IPS-20b (cell line): ENCODE results near the gene HINT2.
A peak's percentile ranks its signal among the peaks of the same experiment; 100 is the strongest.

ENCODE experiments used
- H3K27ac ChIP-seq: one replicate; pipeline ENCODE4 v1.5.1; 2013; ENCODE audit warnings: low read length
- H3K27me3 ChIP-seq: 2 replicates; pipeline ENCODE4 v1.6.1; 2013; ENCODE audit warnings: mild to moderate bottlenecking, low read length, inconsistent platforms; ENCODE audit not compliant: insufficient read depth
- H3K36me3 ChIP-seq: 2 replicates; pipeline ENCODE4 v1.6.1; 2013; ENCODE audit warnings: low read depth, mild to moderate bottlenecking, inconsistent platforms, low read length, moderate library complexity; ENCODE audit not compliant: insufficient read depth
- H3K4me1 ChIP-seq: 2 replicates; pipeline ENCODE4 v1.6.1; 2013; ENCODE audit warnings: mild to moderate bottlenecking, control low read depth, inconsistent platforms, low read length, moderate library complexity; ENCODE audit not compliant: insufficient read depth
- H3K4me3 ChIP-seq: 2 replicates; pipeline ENCODE4 v1.5.1; 2013; ENCODE audit warnings: mild to moderate bottlenecking, low read length, inconsistent platforms
- H3K9ac ChIP-seq: 2 replicates; pipeline ENCODE4 v1.6.1; 2013; ENCODE audit warnings: low read depth, mild to moderate bottlenecking, inconsistent platforms, low read length, moderate library complexity
- H3K9me3 ChIP-seq: 2 replicates; pipeline ENCODE4 v1.6.1; 2013; ENCODE audit warnings: mild to moderate bottlenecking, low read depth, low read length, inconsistent platforms; ENCODE audit not compliant: insufficient read depth

The HINT2 gene

DNA sequence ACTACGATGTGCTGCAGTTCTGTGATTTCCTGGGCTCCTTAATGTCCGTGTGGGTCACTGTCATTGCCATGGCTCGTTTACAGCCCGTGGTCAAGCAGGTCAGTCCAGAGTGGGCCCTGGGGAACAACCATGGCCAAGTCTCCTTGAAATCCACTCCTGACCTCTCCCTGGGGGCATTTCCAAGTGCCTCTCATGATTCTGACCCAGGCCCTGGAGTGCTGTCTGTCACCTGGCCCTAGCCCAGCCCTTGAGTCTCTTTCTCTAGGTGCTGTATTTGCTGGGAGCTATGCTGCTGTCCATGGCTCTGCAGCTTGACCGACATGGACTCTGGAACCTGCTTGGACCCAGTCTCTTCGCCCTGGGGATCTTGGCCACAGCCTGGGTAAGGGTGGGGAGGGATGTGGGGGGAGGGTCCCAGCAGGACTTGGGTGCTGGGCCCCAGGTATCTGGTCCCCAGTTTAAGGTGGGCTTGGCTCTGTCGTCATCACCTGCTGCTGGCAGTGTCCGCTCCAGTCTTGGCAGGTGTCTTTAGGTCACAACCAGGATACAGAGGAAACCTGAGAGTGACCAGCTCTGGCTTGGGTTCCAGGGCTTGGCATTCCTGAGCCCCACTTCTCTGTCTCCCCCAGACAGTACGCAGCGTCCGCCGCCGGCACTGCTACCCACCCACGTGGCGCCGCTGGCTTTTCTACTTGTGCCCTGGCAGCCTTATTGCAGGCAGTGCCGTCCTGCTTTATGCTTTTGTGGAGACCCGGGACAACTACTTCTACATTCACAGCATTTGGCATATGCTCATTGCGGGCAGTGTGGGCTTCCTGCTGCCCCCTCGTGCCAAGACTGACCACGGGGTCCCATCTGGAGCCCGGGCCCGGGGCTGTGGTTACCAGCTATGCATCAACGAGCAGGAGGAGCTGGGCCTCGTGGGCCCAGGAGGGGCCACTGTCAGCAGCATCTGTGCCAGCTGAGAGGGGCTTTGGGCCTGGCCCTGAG, 38.3 kb upstream of the HINT2 start:
- no peaks in the 10 kb centered on the region for H3K36me3 ChIP-seq
- no peak overlapping the region for H3K4me3 ChIP-seq
- H3K9me3 ChIP-seq: no peaks in the 10 kb centered on the region
- H3K27ac ChIP-seq: no peak overlapping the region
- H3K27me3 ChIP-seq: no peaks in the 10 kb centered on the region
- no peaks in the 10 kb centered on the region for H3K4me1 ChIP-seq
- H3K9ac ChIP-seq: no peak overlapping the region

- H3K27me3 ChIP-seq: peaks cover 4% of the 10 kb centered on the region; the same call in 1 of the 2 replicates
- H3K27ac ChIP-seq: no peak overlapping the region
- no peak overlapping the region for H3K9ac ChIP-seq
- H3K4me1 ChIP-seq: no peaks in the 10 kb centered on the region
- H3K9me3 ChIP-seq: no peaks in the 10 kb centered on the region
- no peak overlapping the region for H3K4me3 ChIP-seq
- no peaks in the 10 kb centered on the region for H3K36me3 ChIP-seq
These were observed 37.5 kb upstream of the HINT2 start for GRCh38 chr9:35852267-35852815.

DNA sequence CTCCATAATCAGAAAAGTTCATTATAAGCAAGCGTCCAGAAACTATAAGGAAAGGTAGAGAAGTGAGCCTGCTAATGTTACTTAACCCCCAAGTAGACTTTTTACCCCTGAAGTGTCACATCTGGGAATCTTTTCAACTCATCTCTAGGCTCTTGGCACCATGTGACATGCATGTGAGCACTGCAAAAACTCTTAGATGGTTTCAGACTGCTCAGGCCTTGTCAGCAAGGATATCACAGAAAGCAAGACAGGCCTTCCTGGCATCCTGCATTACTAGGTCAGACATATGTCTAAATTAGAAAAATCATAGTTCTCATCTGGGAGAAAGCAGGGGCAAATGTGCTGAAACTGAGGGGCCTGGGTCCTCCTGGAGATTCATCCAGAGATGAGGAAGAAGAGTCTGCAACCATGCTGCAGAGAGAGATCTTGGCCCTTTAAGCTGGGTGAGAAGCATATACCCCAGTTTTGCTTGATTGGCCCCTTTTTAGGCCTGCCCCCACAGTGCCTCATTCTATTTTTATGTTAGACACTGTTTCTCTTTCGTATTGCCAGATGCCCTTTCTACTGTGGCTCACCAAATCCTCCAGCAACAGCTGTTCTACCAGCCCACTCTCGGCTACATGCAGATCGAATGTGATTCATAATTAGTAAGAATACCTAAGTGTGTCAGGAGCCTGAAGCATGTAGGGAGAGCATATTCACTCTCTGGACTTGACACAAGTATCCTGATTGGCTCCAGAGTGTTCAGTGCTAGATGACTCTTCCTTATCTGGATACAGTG, 33.1 kb upstream of the HINT2 start:
- Histone ChIP-seq H3K27ac (no peak overlapping the region), H3K27me3 (peaks cover 26% of the 10 kb centered on the region), H3K9ac (no peak overlapping the region), H3K4me3 (no peak overlapping the region), H3K36me3 (no peaks in the 10 kb centered on the region), H3K9me3 (no peaks in the 10 kb centered on the region), H3K4me1 (peaks cover 18% of the 10 kb centered on the region)

GRCh38 chr9:35845824-35846771, 31.3 kb upstream of the HINT2 start:
- H3K4me1 ChIP-seq: peaks cover 18% of the 10 kb centered on the region
- H3K36me3 ChIP-seq: no peaks in the 10 kb centered on the region
- H3K27ac ChIP-seq: no peak overlapping the region
- H3K9me3 ChIP-seq: no peaks in the 10 kb centered on the region
- peak overlapping the region; percentile 76 for H3K4me3 ChIP-seq
- H3K9ac ChIP-seq: peak overlapping the region; percentile 47; the same call in 1 of the 2 replicates
- peaks cover 26% of the 10 kb centered on the region for H3K27me3 ChIP-seq

DNA sequence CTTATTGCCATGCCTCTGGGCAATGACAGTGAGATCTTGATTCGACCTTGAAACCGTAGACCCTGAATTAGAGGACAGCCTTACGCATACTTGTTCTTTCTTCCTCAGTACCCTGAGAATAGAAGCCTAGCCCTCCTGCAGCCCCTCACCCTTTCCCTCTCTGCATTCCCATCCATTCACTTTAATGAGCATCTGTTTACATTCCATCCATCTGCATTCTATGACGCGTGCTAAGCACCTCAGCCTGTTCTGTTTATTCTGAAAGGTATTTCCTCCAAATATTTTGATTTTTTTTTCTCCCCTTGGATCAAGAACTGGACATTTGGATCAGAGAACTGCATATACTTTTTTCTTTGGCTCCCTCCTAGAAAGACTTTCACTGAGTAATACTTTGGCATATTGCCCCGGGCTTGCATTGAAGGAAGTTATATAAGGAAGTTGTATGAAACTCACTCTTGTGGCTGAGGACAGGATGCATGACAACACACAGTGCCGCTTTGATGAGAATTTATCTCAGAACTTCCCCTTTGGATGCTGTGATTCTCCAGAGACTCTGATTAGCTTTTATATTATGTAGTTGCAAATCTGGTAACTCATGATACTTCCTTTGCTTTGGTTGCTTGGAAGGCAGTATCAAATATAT, 29.9 kb upstream of the HINT2 start:
- H3K4me3 ChIP-seq: peak overlapping the region; percentile 76; the same call in 1 of the 2 replicates
- peaks cover 26% of the 10 kb centered on the region for H3K27me3 ChIP-seq
- no peaks in the 10 kb centered on the region for H3K9me3 ChIP-seq
- no peak overlapping the region for H3K27ac ChIP-seq
- peaks cover 18% of the 10 kb centered on the region for H3K4me1 ChIP-seq
- H3K9ac ChIP-seq: peak overlapping the region; percentile 47; the same call in 1 of the 2 replicates
- no peaks in the 10 kb centered on the region for H3K36me3 ChIP-seq

- Histone ChIP-seq H3K27me3 (peaks cover 26% of the 10 kb centered on the region), H3K36me3 (no peaks in the 10 kb centered on the region), H3K4me1 (peaks cover 18% of the 10 kb centered on the region), H3K4me3 (no peak overlapping the region), H3K27ac (no peak overlapping the region), H3K9me3 (no peaks in the 10 kb centered on the region), H3K9ac (no peak overlapping the region)
These were observed 28.0 kb upstream of the HINT2 start for GRCh38 chr9:35842795-35843194.

DNA sequence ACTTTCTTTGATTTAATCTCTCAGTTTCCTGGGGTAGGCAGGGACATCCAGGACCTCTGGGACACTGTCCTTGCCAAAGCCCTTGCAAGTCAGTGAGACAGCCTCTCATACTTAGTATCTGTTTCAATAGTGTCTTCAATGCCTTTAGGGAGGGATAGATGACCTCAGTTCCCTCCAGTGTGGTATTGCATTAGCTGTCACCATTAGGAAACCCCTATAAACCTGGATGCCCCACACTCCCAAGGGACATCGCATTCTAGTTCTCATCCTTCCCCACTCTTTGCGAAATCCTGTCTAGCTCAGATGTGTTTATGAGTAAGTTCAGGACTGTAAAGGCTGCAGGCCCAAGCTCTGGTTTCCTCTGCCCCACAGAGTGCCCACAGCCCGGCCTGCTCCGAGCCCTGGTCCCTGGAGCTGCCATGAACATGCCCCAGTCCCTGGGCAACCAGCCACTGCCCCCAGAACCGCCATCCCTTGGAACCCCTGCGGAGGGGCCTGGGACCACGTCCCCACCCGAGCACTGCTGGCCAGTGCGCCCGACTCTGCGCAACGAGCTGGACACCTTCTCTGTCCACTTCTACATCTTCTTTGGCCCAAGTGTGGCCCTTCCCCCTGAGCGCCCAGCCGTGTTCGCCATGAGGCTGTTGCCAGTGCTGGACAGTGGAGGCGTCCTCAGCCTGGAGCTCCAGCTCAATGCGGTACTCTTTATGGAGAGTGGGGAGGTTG, 27.3 kb upstream of the HINT2 start:
- Histone ChIP-seq H3K9me3 (no peaks in the 10 kb centered on the region), H3K27ac (no peak overlapping the region), H3K27me3 (peaks cover 21% of the 10 kb centered on the region), H3K36me3 (no peaks in the 10 kb centered on the region), H3K4me3 (no peak overlapping the region), H3K4me1 (peaks cover 18% of the 10 kb centered on the region), H3K9ac (no peak overlapping the region)

GRCh38 chr9:35841645-35841900, 26.7 kb upstream of the HINT2 start:
- Histone ChIP-seq H3K4me3 (no peak overlapping the region), H3K27me3 (peaks cover 15% of the 10 kb centered on the region), H3K4me1 (peaks cover 18% of the 10 kb centered on the region), H3K36me3 (no peaks in the 10 kb centered on the region), H3K9me3 (no peaks in the 10 kb centered on the region), H3K27ac (no peak overlapping the region), H3K9ac (no peak overlapping the region)

DNA sequence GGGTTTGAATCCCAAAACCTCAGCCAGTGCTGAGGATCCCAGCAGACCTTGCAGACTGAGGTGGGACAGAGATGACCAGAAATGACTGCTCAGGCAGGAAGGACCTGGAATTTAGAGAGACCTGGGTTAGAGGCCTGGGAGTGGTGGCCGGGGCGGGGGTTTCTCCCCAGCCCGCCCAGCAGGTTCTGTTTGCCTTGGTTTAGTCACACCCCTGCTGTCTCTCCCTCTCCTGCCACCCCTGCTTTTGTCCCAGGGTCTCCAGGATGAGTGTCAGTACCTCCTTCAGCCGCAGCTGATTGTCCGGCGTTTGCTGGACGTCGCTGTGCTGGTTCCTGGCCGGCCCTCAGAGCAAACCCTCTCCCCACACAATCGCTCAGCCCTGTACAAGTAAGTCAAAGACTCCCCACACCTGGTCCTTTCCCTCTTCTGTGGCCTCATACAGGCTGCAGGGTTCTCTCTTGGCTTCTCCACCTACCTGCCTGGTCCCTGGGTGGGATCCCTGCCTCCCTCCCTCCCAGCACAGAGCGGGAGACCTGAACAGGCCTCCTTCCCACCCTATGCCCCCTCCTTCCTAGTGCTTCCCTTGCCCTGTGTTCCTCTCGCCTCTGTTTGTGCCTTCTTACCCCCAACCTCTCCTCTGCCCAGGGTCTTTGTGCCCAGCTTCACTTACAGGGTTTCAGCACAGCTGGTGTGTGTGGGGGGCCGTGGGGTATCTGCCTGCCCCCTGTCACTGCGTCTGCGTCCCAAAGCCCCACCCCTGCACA, 26.2 kb upstream of the HINT2 start:
- peaks cover 18% of the 10 kb centered on the region for H3K4me1 ChIP-seq
- no peak overlapping the region for H3K4me3 ChIP-seq
- H3K27me3 ChIP-seq: peaks cover 10% of the 10 kb centered on the region; the same call in 1 of the 2 replicates
- H3K27ac ChIP-seq: no peak overlapping the region
- H3K36me3 ChIP-seq: no peaks in the 10 kb centered on the region
- no peak overlapping the region for H3K9ac ChIP-seq
- H3K9me3 ChIP-seq: no peaks in the 10 kb centered on the region

DNA sequence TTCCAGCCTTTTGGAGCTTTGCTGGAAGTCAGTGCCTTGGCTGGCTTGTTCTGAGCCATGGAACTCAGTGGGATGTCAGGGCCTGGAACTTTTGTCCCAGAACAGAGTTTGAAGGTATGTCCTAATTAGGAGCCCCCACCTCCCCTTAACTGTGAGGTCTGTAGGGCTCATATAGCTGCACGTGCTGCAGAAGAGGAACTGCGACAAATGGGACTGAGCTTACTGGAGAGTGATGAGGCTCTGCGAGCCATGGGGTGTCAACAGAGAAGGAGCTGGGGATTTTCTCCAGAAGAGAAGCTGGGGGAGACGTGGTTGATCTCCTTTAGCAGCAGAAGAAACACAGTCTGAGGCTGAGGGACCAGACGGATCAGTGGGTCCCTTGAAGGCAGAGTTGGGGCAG, 25.1 kb upstream of the HINT2 start:
- no peaks in the 10 kb centered on the region for H3K9me3 ChIP-seq
- no peak overlapping the region for H3K27ac ChIP-seq
- no peaks in the 10 kb centered on the region; the same call in 1 of the 2 replicates for H3K27me3 ChIP-seq
- peaks cover 10% of the 10 kb centered on the region for H3K4me1 ChIP-seq
- no peak overlapping the region for H3K4me3 ChIP-seq
- H3K9ac ChIP-seq: no peak overlapping the region
- no peaks in the 10 kb centered on the region for H3K36me3 ChIP-seq
